Stimulated activated CD4-positive, alpha-beta T cell treated with anti-CD3 and anti-CD28 coated beads, TNF-alpha, amount 100 ng/mL, for 1 hour (primary cell): Measurements from ENCODE around the gene CKAP2L.

Experiments
- DNase-seq, 3 donors: peaks; one replicate each; pipeline ENCODE4 v3.0.0-alpha.2; 2020; ENCODE audit warnings: low read depth in 3 of 3, low spot score in 1 of 3

The CKAP2L gene

GRCh38 chr2:112764071-112765044 is at the start of gene CKAP2L:
Gene CKAP2L, minus strand, starts transcription at chr2:112764609. Its CDS starts 11 bp downstream, at chr2:112764598.
- DNase-seq: peak; percentile 82 to 85 (median 83)

GRCh38 chr2:112813280-112813966 is 49.0 kb upstream of the CKAP2L start:
- DNase-seq: no peak

- DNase-seq: no peak
These were observed 48.2 kb upstream of the CKAP2L start for GRCh38 chr2:112812318-112813267.

GRCh38 chr2:112811841-112812306 is 47.5 kb upstream of the CKAP2L start:
- DNase-seq: no peak

GRCh38 chr2:112811276-112811831 is 46.9 kb upstream of the CKAP2L start:
- DNase-seq: no peak

GRCh38 chr2:112809112-112809511 is 44.7 kb upstream of the CKAP2L start:
- no peak for DNase-seq

- no peak for DNase-seq
These were observed 42.9 kb upstream of the CKAP2L start for GRCh38 chr2:112807233-112807807.

- DNase-seq: no peak
These were observed 41.1 kb upstream of the CKAP2L start for GRCh38 chr2:112805542-112805941.

- DNase-seq: no peak
These were observed 39.5 kb upstream of the CKAP2L start for GRCh38 chr2:112803691-112804521.

- no peak for DNase-seq
These were observed 36.6 kb upstream of the CKAP2L start for GRCh38 chr2:112800881-112801583.

GRCh38 chr2:112798979-112799975 is 34.9 kb upstream of the CKAP2L start:
- DNase-seq: no peak

GRCh38 chr2:112796486-112796885 is 32.1 kb upstream of the CKAP2L start:
- DNase-seq: no peak

GRCh38 chr2:112795774-112796173 is 31.4 kb upstream of the CKAP2L start:
- DNase-seq: no peak

GRCh38 chr2:112794841-112795240 is 30.4 kb upstream of the CKAP2L start:
- no peak for DNase-seq

GRCh38 chr2:112794131-112794733 is 29.8 kb upstream of the CKAP2L start:
- DNase-seq: no peak

GRCh38 chr2:112793449-112793978 is 29.1 kb upstream of the CKAP2L start:
- DNase-seq: no peak

GRCh38 chr2:112792419-112792818 is 28.0 kb upstream of the CKAP2L start:
- no peak for DNase-seq
